Endothelial cell of umbilical vein (primary cell): ENCODE results near the gene RABL6. TPM values are rescaled to one million over a fixed set of nuclear protein-coding genes. Genes with fewer than 3 reads are reported as not detected.

ENCODE experiments used
- BruUV-seq: library from RNA; stranded (reverse); fragments of 400-500 nt; replicated peaks from 2 replicates; lab custom pipeline; 2021; lab: Mats Ljungman, UMichigan
- CTCF ChIA-PET: fragments of 300-600, 350-600 bp; sonication (Branson Sonifier 250); formaldehyde crosslinking; loops from one replicate; lab custom pipeline; 2021; ENCODE audit warnings: antibody characterized with exemption, inconsistent platforms; lab: Charles Lee
- POLR2A ChIA-PET: fragments of 300-600, 350-600 bp; sonication (Branson Sonifier 250); formaldehyde crosslinking; loops from one replicate; lab custom pipeline; 2021; ENCODE audit warnings: antibody characterized with exemption, inconsistent platforms; lab: Charles Lee
- DNase-seq: peaks from one replicate; pipeline ENCODE4 v3.0.0-alpha.2; 2011; ENCODE audit warnings: low read depth, low spot score
- FAIRE-seq: peaks from 2 replicates; lab custom pipeline; 2011; peaks lifted over from hg19 to GRCh38; lab: Jason Lieb, UNC
- H2AFZ ChIP-seq: 2 replicates; pipeline ENCODE4 v1.6.0; 2012; ENCODE audit warnings: low read depth, low read length, control low read depth, inconsistent platforms
- H3K27ac ChIP-seq: 2 replicates; pipeline ENCODE4 v1.5.1; 2011; ENCODE audit warnings: low read depth, mild to moderate bottlenecking, control low read depth, low read length, moderate library complexity; ENCODE audit not compliant: insufficient read depth
- H3K27me3 ChIP-seq, 2 experiments: 2 replicates each; pipeline versions ENCODE4 v1.6.0 to v1.6.1; 2011; ENCODE audit warnings: low read length in 2 of 2, mixed read lengths in 1 of 2; ENCODE audit not compliant: control insufficient read depth in 2 of 2, insufficient read depth in 2 of 2
- H3K36me3 ChIP-seq, 2 experiments: 2 replicates in 1 of 2; 3 replicates in 1 of 2; pipeline ENCODE4 v1.5.1; 2011; ENCODE audit warnings: low read length in 2 of 2, mild to moderate bottlenecking in 1 of 2, moderate library complexity in 1 of 2; ENCODE audit not compliant: control insufficient read depth in 2 of 2, insufficient read depth in 2 of 2; ENCODE audit errors: extremely low read depth in 1 of 2
- H3K4me1 ChIP-seq: 3 replicates; pipeline ENCODE4 v1.5.1; 2011; ENCODE audit warnings: mild to moderate bottlenecking, low read length; ENCODE audit not compliant: control insufficient read depth, insufficient read depth; ENCODE audit errors: extremely low read depth
- H3K4me2 ChIP-seq: 2 replicates; pipeline ENCODE4 v1.6.1; 2011; ENCODE audit warnings: low read length, control low read depth, mixed read lengths; ENCODE audit not compliant: insufficient read depth
- H3K4me3 ChIP-seq, 3 experiments: fragments of 200-600 bp in 1 of 3; sonication (generic), shearing (Covaris generic) in 1 of 3; replicated peaks in 1 of 3; 2 replicates each; pipeline ENCODE4 v1.5.1; 2011 to 2016; ENCODE audit warnings: control low read depth in 3 of 3, low read length in 3 of 3, mild to moderate bottlenecking in 2 of 3, inconsistent platforms in 1 of 3, low read depth in 1 of 3, moderate library complexity in 1 of 3; ENCODE audit not compliant: insufficient read depth in 1 of 3
- H3K79me2 ChIP-seq: 2 replicates; pipeline ENCODE4 v1.6.0; 2012; ENCODE audit warnings: low read length, inconsistent platforms; ENCODE audit not compliant: control insufficient read depth, insufficient read depth
- H3K9ac ChIP-seq: replicated peaks from 2 replicates; pipeline ENCODE3; 2011; ENCODE audit warnings: low read length, control low read depth; ENCODE audit not compliant: insufficient read depth; ENCODE audit errors: extremely low read depth
- H3K9me1 ChIP-seq: replicated peaks from 3 replicates; pipeline ENCODE4 v1.6.0; 2011; ENCODE audit warnings: mild to moderate bottlenecking, low read length; ENCODE audit not compliant: control insufficient read depth, insufficient read depth; ENCODE audit errors: extremely low read depth
- H3K9me3 ChIP-seq: replicated peaks from 2 replicates; pipeline ENCODE4 v1.5.1; 2012; ENCODE audit warnings: low read length, inconsistent platforms; ENCODE audit not compliant: control insufficient read depth, insufficient read depth
- H4K20me1 ChIP-seq: replicated peaks from 2 replicates; pipeline ENCODE3; 2011; ENCODE audit warnings: mild to moderate bottlenecking, low read length; ENCODE audit not compliant: control insufficient read depth, insufficient read depth; ENCODE audit errors: extremely low read depth
- CTCF ChIP-seq, 2 donors: IDR thresholded peaks; 1 replicate in 1 of 2; 2 replicates in 1 of 2; pipeline ENCODE4 v1.5.1; 2011; ENCODE audit warnings: low read length in 2 of 2, mild to moderate bottlenecking in 2 of 2, moderate library complexity in 2 of 2, control low read depth in 1 of 2, inconsistent platforms in 1 of 2, low read depth in 1 of 2; ENCODE audit not compliant: insufficient read depth in 1 of 2; ENCODE audit errors: extremely low read depth in 1 of 2
- EZH2 ChIP-seq: IDR thresholded peaks from 2 replicates; pipeline ENCODE4 v1.6.1; 2012; ENCODE audit warnings: borderline replicate concordance, low read depth, mild to moderate bottlenecking, moderate library complexity, low read length, inconsistent platforms; ENCODE audit not compliant: severe bottlenecking
- FOS ChIP-seq: IDR thresholded peaks from 2 replicates; pipeline ENCODE4 v1.6.1; 2011; ENCODE audit warnings: mild to moderate bottlenecking, low read length, moderate library complexity, borderline replicate concordance; ENCODE audit not compliant: insufficient read depth
- GATA2 ChIP-seq: IDR thresholded peaks from 2 replicates; pipeline ENCODE4 v1.7.0; 2011; ENCODE audit warnings: low read depth, mild to moderate bottlenecking, moderate library complexity, mixed read lengths, low read length; ENCODE audit not compliant: insufficient read length, insufficient read depth
- JUN ChIP-seq: IDR thresholded peaks from 2 replicates; pipeline ENCODE4 v1.6.1; 2011; ENCODE audit warnings: borderline replicate concordance, low read depth; ENCODE audit not compliant: insufficient read length, insufficient read depth
- MYC ChIP-seq: IDR thresholded peaks from one replicate; pipeline ENCODE4 v1.6.1; 2011; ENCODE audit warnings: mild to moderate bottlenecking, low read depth, low read length
- POLR2A ChIP-seq: IDR thresholded peaks from 2 replicates; pipeline ENCODE4 v1.6.1; 2012; ENCODE audit warnings: low read depth, mild to moderate bottlenecking, control low read depth, low read length
- POLR2AphosphoS5 ChIP-seq: IDR thresholded peaks from 2 replicates; pipeline ENCODE4 v1.6.1; 2012; ENCODE audit warnings: low read depth, mild to moderate bottlenecking, control low read depth, low read length, moderate library complexity; ENCODE audit not compliant: insufficient read depth
- dilution Hi-C: fragments of 300-500 bp; cut with MboI; formaldehyde crosslinking; loops from one replicate; pipeline ENCODE4 v1.15.0; 2019; ENCODE audit warnings: low sequenced_read_pairs; ENCODE audit not compliant: extremely low pct_ligation_motif_present
- intact Hi-C: fragments of 100-400 bp; cut with micrococcal nuclease; formaldehyde crosslinking; loops from one replicate; pipeline ENCODE4 v1.10.0; 2022
- polyA plus RNA-seq, 4 experiments: library from polyadenylated mRNA; depleted of rRNA in 3 of 4; stranded (reverse) in 3 of 4; unstranded in 1 of 4; fragments of >200 nt; gene quantifications; 2 replicates each; pipeline versions ENCODE4 v1.2.1 to v1.2.3, GENCODE V29; 2011 to 2012; ENCODE audit warnings: missing spikeins in 1 of 4
- total RNA-seq: library from RNA; stranded (reverse); gene quantifications from 2 replicates; pipeline ENCODE4 v1.2.3, GENCODE V29; 2021
- TF ChIP-seq, protein P1 (sequence below): IDR thresholded peaks from 2 replicates; pipeline ENCODE4 v1.6.1; 2011; ENCODE audit not compliant: insufficient read depth, insufficient read length

The RABL6 gene
- total and polyA plus RNA-seq, 2 donors (not counting 3 experiments of a cell fraction or from before 2014, with no cell fraction given): 60.8 to 112 TPM

GRCh38 chr9:136876476-136876875 lies 68.7 kb downstream of the RABL6 start:
- Histone ChIP-seq H3K9me1 (no peaks in the 10 kb centered on the region), H3K4me2 (no peak overlapping the region), H3K79me2 (no peaks in the 10 kb centered on the region), H4K20me1 (no peaks in the 10 kb centered on the region), H3K36me3 (no peaks in the 10 kb centered on the region), H3K4me1 (no peaks in the 10 kb centered on the region), H3K4me3 (no peak overlapping the region), H3K27ac (no peak overlapping the region), H2AFZ (no peak overlapping the region), H3K9ac (no peak overlapping the region), H3K27me3 (no peaks in the 10 kb centered on the region), H3K9me3 (no peaks in the 10 kb centered on the region)
- TF ChIP-seq POLR2AphosphoS5: no peak
- no peak for TF ChIP-seq GATA2
- TF ChIP-seq MYC: no peak
- no peak for TF ChIP-seq FOS
- no peak for TF ChIP-seq POLR2A
- no peak for TF ChIP-seq EZH2
- TF ChIP-seq JUN: no peak
- TF ChIP-seq CTCF (IDR thresholded peaks at IDR 0.05; ENCODE audit: extremely low read depth in 1 of 2, insufficient read depth in 1 of 2, low read depth in 1 of 2, low read length in 2 of 2): no peak
- TF ChIP-seq, protein P1, sequence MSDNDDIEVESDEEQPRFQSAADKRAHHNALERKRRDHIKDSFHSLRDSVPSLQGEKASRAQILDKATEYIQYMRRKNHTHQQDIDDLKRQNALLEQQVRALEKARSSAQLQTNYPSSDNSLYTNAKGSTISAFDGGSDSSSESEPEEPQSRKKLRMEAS: no peak
- ChIA-PET POLR2A (interaction anchor here (0.6 to 1.0 kb wide), 2 partner anchors 10 to 62 kb away, joined by 3 read pairs; partner anchors contain the start of gene EDF1), CTCF (interaction anchor here (1.6 kb wide), 1 partner anchor 17 kb away, joined by 3 read pairs; no protein-coding TSS in a partner anchor)
- FAIRE-seq (no peak), DNase-seq (no peak)
- dilution Hi-C loops (no loop called here), intact Hi-C loops (no loop called here)
- BruUV-seq: no TSS peak
